Measurements from ENCODE around the gene RPTOR.

The RPTOR gene

DNA sequence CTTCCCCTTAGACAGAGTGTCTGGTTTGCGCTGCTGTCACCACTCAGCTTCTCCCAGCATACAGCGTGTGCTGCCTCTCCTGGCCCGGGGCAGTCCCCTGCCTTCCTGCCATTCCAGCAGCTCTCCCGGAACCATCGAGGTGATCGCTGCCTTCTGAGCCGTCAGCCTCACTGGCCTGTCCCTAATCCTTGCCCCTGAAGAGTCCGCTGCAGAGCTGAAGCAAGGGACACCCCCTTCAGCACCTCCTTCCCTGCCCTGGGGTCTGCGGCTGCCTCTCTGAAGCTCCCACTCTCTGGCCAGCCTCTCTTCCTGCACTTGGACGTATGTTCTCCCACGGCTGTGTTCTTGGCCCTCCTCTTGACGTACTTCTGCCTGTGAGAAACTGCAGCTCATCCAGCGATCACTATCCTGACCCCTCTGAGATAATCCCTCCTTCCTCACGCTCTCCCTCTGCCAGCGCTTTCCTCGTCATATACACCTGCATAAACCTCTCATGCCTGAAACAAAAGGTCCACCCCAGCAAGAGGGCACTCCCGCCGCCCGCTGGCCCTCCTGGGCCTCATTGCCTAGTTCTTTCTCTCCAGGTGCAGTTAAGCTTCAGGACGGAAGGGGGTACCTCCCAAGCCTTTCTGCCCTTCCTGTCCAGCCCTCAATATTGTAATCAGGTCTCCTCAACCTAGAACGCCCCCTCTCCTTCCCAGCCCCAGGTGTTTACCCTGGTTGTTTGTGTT is 226.4 kb downstream of the RPTOR start:
- DNase-seq, result peak; percentile 60

- DNase-seq, result no peak
These were observed 227.0 kb downstream of the RPTOR start for GRCh38 chr17:80771612-80772005.

DNA sequence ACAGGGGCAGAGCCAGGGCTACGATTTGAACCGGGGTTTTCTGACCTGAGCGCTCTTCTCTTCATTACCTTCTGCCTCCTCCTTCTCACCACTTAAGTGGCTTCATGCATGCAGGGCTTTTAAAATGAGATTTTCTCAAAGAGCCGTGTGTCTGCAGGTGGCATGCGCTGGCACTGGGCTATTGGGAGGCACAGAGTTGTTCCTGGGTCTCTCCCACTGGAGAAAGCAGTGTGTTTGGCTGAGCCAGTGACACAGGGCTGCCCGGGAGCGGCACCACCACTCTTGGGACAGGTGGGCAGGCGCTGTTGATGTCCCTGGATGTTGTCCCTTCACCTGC is 228.2 kb downstream of the RPTOR start:
- DNase-seq, result no peak

DNA sequence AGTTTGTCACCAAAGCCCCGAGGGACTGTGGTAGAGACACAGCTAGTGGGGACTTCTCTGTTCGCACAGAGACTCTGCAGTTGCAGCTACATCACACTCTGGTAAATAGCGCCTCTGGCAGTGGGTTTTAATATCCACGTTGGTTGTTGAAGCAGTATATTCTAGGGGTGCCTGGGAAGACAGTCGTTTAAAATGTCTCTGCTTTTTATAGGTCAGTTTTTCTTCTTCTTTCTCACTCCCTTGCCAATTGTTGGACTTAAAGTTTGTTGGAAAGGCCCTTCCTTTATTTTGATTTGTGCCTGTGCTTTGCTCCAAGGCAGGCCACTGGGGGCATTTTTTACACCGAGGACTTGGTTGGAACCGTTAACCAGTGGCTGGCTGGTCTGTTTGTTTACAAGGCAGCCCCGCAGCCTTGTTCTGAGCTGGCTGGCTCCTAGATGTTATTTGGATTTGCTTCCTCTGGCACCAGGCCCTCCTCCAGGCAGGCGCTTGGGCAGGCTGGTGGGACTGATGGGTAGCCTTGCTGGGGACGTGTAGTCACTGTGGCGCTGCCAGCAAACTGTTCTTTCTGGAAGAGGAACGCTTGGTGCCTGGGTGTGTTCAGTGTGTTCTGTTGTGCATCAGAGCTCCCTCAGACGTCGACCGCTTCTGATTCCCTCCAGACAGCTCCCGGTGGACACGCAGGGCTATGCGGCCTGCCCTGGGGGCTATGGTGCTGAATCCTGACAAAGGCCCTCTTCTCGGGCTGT is 228.8 kb downstream of the RPTOR start:
- DNase-seq, result peak; percentile 35

DNA sequence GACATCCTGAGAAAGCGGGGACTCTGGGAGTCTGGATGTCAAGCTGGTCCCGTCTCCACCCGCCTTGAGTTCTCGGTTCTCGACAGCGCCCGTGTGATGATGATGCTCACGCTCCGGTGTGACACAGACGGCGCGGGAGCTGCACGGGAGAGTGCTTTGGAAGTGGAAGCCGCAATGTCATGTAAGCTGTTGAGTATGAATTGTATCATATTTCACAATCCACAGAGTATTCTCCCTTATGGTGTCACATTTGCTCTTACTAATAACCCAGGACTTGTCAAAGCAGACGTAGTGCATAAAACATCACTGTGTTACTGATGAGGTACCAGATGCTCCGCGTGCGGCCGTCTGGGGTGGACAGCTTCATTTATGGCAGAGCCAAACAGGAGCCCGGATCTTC is 229.5 kb downstream of the RPTOR start:
- peak; percentile 47 for DNase-seq

- DNase-seq, result peak; percentile 73
These were observed 230.1 kb downstream of the RPTOR start for GRCh38 chr17:80774643-80775281.

DNA sequence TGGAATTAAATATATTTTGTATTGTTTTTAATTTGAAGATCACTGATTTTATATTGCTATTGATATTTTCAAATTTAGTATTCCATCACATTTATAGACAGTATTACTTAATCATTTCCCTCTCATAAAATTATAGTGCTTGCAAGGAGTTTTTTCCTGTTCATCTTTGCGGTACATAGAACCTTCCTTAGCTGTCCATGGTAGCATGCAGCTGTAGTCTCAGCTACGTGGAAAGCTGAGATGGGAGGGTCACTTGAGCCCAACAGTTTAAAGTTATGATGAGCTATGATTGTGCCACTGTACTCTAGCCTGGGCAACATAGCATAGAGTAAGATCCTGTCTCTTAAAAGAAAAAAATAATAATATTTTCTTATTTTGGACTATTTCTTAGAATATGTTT is 231.2 kb downstream of the RPTOR start:
- no peak for DNase-seq

- no peak for DNase-seq
These were observed 232.6 kb downstream of the RPTOR start for GRCh38 chr17:80777274-80777673.

- no peak for DNase-seq
These were observed 234.1 kb downstream of the RPTOR start for GRCh38 chr17:80778716-80779115.

- DNase-seq, result no peak
These were observed 234.7 kb downstream of the RPTOR start for GRCh38 chr17:80779336-80779735.

- DNase-seq, result no peak
These were observed 235.3 kb downstream of the RPTOR start for GRCh38 chr17:80779961-80780380.

DNA sequence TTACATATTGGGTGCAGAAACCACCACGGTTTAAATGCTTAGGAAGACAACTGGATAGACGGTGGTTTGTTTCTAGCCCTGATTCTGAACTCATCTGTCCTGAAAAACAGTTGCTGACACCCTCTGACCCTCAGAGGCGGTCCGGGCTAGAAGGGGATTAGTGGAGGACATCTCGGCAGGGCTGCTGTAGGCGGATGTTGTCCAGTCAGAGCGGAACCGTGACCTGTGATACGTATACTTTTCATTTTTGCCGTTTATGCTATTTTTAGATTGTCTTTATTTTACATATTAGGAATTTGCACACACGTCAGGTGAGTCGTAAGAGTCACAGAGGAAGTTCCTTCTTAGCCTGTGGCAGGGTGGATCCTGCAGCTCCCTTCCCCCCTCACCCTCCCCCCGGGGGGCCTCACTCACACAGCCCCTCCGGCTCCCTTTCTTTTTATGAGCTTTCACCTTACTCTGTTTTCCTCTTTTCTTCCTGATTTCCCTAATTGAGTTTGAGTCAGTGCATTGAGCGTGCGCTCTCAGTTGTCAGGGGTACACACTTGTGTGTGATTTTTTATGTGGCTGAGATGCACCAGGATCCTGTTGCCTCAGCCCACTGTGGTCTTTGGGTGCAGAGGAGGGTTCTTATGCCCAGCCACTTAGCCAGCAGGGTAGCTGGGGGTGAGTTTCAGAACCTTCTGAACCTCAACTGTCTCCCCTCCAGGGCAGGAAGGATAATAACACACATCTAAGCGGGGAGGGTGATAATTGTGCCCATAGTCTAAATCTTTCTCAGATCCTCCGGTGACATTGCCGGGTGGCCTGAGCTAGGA is 236.0 kb downstream of the RPTOR start:
- DNase-seq, result no peak

DNA sequence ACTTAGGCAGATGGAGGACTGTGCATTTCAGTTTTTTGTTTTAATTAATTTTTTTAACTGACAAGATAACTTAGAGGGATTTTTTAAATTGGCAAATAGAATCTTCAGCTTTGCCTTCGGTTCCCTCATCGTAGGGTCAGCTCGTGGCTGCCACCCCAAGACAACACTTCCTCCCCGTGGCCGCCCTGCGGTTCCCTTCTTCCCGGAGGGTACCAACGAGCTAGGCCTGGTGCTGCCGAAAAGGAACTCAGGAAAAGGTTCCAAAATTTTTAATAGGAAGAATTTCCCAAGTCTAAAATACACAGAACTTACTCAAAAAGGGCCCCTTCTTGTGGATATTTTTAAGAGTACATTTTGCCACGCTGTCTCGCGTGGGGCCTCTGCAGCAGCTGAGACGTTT is 236.6 kb downstream of the RPTOR start:
- no peak for DNase-seq

GRCh38 chr17:80781807-80782277 is 237.2 kb downstream of the RPTOR start:
- no peak for DNase-seq

GRCh38 chr17:80782536-80783427 is 238.1 kb downstream of the RPTOR start:
- DNase-seq, result no peak

DNA sequence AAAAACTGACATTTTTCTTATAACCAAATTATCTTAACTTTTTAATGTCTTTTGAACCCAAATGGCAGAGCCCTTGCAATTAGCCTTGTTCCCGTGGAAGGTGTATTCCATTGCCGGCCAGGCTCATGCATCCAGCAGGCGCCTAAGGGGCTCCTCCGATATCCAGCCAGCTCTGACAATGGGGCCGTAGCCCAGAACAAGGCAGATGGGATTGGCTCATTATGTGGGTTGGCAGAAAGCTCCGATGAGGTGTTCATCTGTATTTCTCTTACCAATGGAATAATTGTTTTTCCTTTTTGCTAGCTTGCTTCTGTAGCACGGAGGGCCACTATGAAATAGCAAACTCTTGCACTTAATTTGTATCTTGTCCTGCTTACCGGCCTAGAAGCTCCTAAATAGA is 238.8 kb downstream of the RPTOR start:
- no peak for DNase-seq

DNA sequence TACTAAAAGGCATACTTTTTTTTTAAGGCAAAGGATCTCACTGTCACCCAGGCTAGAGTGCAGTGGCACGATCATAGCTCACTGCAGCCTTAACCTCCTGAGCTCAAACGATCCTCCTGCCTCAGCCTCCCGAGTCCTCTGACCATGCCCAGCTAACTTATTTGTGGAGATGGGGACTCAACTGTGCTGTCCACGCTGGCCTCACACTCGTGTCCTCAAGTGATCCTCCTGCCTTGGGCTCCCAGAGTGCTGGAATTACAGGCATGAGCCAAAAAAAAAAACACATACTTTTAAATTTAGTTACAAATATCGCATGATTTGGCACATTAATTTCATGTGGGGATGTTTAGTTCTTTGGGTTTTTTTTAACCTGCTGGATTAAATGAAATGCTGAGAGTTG is 239.3 kb downstream of the RPTOR start:
- DNase-seq, result no peak

DNA sequence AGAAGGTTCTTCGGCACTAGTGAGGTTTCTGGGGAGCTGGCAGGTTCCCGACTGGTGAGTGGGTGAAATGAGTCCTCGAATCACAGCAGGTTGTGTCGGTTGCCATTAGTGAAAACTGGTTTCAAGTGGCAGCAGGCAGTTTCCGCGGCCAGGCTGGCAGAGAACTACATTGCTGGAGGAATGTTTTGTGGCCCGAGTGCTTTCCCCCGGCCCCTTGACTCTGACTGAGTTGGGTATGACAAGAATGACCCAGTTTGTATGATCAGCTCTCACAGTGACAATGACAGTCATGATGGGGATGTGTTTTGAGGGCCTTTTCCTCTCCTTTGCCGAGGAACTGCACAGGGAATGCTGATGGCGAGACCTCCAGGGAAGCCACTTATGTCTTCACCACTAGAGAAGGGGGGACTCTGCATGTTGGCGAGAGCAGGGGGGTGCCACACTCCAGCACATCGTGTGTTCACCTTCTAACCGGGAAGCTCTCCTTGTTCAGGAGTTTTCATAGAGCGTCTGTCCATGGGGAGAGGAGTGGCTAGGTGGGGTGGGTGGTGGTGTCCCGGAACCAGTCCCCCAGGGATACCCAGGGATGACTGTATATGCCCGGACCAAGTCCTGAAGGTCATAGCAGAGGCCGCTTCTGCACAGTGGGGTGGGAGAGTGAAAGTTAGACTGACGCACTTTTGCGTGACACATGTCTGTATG is 241.0 kb downstream of the RPTOR start:
- DNase-seq, result no peak

DNA sequence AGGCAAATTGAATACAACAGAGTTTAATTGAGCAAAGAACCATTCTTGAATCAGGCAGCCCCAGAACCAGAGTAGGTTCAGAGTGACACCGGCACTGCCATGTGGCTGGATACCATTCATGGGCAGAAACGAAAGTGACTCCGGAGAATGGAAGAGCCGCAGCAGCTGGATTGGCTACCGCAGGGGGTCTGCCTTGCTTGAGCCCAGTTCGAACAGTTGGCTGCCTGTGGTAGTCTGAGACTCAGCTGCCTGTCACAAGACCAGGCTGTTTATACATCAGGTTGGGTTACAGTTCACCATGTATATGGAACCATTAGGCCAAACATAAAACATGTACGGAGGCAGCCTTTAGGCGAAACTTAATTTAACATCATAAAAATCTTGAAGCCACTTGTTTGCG is 241.8 kb downstream of the RPTOR start:
- DNase-seq, result no peak

DNA sequence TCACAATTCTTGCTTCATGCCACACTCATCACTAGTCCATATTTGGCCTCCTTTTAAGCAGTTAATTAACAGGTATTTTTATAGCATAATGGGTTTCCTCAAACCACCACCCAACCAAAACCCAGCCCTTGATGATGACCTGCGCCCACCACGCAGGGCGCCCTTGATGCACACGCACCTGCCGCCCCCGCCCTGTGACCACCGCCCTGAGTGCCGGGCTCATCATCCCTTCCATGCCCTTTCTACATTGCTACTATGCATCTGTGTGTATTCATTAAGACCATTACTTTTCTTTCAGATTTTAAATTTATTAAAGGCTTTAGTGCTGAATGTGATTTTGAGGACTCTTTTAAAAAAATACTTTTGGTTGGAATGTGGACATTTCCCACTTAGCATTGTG is 242.2 kb downstream of the RPTOR start:
- DNase-seq, result no peak

DNA sequence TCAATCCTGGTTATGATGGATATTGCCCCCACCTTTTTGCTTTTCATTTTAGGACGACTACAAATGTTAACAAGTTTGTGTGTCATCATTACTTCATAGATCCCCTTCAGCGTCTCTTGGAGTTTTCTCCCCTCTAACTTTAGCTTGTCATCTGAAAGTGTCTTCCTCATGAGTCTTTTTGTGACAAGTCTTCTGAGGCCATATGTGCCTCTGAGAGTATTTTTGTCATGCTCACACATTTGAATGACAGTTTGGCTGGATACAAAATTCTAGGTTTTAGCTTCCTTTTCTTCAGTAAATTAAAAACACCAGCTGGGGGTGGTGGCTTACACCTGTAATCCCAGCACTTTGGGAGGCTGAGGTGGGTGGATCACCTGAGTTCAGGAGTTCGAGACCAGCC is 243.2 kb downstream of the RPTOR start:
- no peak for DNase-seq

Measured in DMS53 (cell line).